GM20000 (cell line): ENCODE data around the gene GPC1.

Experiments
- DNase-seq: peaks from one replicate; pipeline ENCODE4 v3.0.0; 2012; ENCODE audit warnings: low spot score
- TF ChIP-seq, protein P1 (sequence below): IDR thresholded peaks from 2 replicates; pipeline ENCODE4 v1.5.1; 2012; ENCODE audit warnings: mild to moderate bottlenecking, control low read depth; ENCODE audit errors: extremely low read depth, missing control alignments

The GPC1 gene

DNA sequence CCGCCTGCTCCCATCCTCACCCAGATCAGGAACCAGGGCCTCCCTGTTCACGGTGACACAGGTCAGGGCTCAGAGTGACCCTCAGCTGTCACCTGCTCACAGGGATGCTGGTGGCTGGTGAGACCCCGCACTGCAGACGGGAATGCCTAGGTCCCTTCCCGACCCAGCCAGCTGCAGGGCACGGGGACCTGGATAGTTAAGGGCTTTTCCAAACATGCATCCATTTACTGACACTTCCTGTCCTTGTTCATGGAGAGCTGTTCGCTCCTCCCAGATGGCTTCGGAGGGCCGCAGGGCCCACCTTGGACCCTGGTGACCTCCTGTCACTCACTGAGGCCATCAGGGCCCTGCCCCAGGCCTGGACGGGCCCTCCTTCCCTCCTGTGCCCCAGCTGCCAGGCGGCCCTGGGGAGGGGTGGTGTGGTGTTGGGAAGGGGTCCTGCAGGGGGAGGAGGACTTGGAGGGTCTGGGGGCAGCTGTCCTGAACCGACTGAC is 31.7 kb downstream of the GPC1 start:
- TF ChIP-seq, protein P1, sequence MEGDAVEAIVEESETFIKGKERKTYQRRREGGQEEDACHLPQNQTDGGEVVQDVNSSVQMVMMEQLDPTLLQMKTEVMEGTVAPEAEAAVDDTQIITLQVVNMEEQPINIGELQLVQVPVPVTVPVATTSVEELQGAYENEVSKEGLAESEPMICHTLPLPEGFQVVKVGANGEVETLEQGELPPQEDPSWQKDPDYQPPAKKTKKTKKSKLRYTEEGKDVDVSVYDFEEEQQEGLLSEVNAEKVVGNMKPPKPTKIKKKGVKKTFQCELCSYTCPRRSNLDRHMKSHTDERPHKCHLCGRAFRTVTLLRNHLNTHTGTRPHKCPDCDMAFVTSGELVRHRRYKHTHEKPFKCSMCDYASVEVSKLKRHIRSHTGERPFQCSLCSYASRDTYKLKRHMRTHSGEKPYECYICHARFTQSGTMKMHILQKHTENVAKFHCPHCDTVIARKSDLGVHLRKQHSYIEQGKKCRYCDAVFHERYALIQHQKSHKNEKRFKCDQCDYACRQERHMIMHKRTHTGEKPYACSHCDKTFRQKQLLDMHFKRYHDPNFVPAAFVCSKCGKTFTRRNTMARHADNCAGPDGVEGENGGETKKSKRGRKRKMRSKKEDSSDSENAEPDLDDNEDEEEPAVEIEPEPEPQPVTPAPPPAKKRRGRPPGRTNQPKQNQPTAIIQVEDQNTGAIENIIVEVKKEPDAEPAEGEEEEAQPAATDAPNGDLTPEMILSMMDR, result no peak
- DNase-seq, result no peak

DNA sequence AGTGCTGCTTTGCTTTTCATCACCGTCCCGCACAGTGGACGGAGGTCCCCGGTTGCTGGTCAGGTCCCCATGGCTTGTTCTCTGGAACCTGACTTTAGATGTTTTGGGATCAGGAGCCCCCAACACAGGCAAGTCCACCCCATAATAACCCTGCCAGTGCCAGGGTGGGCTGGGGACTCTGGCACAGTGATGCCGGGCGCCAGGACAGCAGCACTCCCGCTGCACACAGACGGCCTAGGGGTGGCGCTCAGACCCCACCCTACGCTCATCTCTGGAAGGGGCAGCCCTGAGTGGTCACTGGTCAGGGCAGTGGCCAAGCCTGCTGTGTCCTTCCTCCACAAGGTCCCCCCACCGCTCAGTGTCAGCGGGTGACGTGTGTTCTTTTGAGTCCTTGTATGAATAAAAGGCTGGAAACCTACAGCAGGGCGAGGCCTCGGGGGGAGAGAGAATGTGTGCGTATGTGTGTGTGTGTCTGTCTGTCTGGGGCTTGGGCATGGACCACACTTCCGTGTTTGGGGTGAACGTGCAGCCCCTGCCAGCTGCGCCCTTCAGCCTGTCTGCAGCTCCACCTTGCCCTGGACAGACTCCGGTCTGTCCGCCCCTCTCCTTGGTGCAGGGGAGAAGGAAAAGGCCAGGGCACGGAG is 32.3 kb downstream of the GPC1 start:
- peak; percentile 22 for DNase-seq

DNA sequence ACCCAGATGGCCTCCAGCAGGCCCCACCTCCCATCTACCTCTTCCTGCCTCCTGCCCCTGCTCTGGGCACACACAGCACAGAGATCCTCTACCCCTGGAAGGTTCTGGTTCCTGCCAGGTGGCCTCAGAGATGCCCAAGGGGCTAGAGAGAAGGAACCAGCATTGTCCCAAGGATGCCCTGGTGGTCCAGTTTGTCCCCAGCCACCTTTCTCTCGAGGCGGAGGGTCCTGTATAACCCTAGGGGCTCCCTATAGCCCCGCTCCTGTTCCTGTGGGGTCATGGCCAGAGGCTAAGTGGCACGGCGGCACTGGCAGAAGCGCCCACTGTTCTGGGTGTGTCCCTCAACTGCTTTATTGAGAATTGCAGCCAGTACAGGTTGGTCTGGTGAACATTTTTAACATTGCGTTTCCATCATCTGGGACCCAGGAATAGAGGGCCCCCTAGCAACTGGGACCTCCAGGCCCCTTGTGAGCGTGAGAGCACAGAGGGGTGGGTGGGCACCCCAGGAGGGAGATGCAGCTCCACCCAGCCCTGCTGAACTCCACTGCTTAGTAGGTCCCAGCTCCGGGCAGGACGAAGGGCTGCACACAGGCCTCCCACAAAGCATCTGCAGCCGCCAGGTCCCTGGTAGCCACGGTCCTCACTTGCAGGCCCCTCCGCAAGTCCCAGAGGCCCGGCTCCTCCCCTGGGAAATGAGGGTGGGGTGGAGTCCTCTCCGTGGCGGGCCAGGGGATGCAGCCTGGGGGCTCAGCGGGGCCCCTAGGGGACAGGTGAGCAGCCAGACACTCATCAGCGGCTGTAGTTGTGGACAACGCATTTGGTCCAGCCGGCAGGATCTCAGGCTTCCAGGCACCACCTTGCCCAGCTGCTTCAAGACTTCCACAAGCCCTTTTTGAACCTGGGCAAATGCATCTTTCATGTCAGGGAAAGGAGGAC is 33.1 kb downstream of the GPC1 start:
- DNase-seq, result no peak
- TF ChIP-seq, protein P1, result no peak

More for the DNA sequence above, 32.3 kb downstream of the GPC1 start:
- TF ChIP-seq, protein P1, result no peak

DNA sequence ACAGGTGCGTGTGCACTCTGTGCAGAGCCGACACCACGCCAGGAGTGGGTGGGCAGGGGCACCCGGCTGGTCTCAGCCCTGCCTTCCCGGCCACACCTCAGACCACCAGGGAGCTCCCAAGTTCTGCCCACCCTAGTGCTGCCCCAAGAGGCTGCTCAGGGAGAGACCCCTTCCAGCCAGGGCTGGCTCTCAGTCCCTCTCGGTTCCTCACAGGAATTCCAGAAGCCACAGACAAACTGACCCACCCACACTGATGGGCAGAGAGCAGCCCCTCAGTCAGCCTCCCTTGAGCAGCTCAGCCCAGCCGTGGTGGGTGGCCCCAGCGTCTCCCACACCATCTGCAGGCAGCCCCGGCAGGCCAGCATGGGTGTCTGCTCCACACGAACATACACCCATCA is 33.8 kb downstream of the GPC1 start:
- DNase-seq, result no peak
- TF ChIP-seq, protein P1, result no peak

DNA sequence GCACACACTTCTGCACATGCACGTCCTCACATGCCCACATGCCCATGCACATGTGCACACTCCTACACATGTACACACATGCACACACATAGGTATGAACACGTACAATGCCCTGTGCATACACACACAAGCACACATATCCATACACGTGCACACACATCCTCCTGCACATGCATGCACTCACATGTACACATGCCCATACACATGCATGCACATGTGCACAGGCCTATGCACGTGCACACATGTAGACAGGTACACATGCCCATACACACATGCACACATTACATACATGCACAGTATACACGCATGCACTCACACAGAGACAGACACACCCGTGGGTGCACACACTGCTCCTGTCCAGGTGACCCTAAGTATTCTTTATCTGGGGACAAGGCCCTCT is 34.3 kb downstream of the GPC1 start:
- TF ChIP-seq, protein P1, result no peak
- DNase-seq, result no peak

DNA sequence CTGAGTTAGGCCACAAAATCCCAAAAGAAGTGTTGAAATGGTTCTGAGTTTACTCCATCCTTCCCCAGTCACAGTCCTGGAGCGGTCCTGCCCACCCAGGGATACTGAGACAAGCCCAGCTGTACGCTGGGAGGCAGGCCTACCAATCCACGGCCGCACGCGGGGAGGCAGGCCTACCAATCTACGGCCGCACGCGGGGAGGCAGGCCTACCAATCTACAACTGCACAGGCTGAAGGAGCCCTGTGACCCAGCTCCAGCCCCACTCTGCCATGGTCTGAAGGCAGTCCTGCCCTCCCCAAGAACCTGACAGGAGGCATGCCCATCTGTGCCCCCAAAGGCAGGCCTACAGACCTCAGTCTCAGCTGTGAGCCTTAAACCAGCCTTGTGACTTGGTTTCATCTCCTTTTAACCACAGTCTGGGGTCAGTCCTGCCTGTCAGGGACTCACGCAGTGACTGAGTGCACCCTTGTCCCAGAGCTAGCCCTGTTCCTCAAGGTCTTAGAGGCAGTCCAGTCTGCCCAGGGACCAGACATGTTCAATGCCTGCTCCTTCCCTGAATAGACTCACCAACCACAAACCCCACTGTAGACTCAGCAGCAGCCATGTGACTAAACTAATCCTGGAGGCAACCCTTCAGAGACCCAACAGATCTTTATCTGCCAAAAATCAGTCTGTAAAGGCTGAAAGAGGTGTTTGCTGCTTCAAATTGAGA is 36.8 kb downstream of the GPC1 start:
- TF ChIP-seq, protein P1, result no peak

More for the DNA sequence above, 36.8 kb downstream of the GPC1 start:
- DNase-seq, result no peak
